LNCAP (cell line): ENCODE data around the gene LCK.
A peak's percentile ranks its signal among the peaks of the same experiment; 100 is the strongest.

Experiments used
- TF ChIP-seq, protein P1 (sequence below): fragments of 450-650 bp; IDR thresholded peaks from 2 replicates; pipeline ENCODE4 v1.5.1; 2017; ENCODE audit warnings: mild to moderate bottlenecking

LCK gene

DNA sequence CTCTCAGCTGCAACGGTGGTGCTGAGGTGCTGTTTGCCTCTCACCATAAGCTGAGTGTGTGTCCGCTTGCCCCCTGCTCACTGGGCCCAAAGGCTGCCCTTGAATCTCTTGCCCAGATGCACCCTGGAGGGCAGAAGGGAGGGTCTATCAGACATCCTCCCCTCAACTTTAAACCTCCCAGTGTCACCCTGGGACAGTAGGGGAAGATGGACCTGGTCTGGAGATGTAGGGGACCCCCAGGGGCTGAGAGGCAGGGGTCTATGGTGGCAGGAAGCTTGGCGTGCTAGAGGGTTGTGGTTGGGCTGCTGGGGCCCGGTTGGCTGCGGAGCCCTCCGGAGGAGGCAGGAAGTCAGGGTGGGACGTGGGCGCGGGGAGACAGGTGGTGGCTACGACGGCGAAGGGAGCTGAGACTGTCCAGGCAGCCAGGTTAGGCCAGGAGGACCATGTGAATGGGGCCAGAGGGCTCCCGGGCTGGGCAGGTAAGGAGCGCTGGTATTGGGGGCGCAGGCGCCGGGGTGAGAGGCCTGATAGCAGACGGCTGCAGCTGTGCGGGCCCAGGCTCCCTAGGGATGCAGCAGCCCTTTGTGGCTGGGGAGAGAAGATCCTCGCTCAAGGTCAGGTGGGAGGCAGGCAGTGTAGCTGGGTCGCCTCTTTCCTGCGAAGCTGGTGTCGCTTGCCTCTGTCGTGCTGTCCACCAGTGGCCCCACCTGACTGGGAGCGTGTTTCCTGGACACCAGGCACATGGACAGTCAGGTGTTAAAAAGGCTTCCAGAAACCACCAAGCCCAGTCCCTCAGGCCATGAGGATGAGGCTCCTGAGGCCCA, at the start of gene LCK:
Gene LCK (plus strand): TSS at position 373 of the 824 bp plus-strand sequence. CDS start 23,065 bp downstream, outside the sequence.
- TF ChIP-seq, protein P1, sequence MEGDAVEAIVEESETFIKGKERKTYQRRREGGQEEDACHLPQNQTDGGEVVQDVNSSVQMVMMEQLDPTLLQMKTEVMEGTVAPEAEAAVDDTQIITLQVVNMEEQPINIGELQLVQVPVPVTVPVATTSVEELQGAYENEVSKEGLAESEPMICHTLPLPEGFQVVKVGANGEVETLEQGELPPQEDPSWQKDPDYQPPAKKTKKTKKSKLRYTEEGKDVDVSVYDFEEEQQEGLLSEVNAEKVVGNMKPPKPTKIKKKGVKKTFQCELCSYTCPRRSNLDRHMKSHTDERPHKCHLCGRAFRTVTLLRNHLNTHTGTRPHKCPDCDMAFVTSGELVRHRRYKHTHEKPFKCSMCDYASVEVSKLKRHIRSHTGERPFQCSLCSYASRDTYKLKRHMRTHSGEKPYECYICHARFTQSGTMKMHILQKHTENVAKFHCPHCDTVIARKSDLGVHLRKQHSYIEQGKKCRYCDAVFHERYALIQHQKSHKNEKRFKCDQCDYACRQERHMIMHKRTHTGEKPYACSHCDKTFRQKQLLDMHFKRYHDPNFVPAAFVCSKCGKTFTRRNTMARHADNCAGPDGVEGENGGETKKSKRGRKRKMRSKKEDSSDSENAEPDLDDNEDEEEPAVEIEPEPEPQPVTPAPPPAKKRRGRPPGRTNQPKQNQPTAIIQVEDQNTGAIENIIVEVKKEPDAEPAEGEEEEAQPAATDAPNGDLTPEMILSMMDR, result no peak

DNA sequence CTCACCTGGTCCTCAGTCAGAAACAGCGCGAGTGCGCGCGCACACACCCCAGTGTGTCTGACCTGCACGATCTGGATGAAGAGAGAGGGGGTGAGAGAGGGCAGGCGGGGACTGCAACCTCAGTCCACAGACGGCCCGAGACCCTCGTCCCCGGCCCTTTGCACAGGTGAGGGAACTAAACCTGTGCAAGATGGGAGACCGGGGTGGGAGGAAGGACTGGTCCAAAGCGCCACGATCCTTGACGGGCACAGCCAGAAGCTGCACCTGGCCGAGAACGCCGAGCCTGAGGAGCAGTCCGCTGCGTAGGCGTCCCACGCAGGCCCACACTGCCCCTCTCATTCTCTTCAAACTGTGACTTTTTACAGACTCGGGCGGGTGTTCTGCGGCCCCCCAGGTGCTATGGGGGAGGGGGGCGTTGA, 46.1 kb upstream of the LCK start:
- TF ChIP-seq, protein P1, result no peak

DNA sequence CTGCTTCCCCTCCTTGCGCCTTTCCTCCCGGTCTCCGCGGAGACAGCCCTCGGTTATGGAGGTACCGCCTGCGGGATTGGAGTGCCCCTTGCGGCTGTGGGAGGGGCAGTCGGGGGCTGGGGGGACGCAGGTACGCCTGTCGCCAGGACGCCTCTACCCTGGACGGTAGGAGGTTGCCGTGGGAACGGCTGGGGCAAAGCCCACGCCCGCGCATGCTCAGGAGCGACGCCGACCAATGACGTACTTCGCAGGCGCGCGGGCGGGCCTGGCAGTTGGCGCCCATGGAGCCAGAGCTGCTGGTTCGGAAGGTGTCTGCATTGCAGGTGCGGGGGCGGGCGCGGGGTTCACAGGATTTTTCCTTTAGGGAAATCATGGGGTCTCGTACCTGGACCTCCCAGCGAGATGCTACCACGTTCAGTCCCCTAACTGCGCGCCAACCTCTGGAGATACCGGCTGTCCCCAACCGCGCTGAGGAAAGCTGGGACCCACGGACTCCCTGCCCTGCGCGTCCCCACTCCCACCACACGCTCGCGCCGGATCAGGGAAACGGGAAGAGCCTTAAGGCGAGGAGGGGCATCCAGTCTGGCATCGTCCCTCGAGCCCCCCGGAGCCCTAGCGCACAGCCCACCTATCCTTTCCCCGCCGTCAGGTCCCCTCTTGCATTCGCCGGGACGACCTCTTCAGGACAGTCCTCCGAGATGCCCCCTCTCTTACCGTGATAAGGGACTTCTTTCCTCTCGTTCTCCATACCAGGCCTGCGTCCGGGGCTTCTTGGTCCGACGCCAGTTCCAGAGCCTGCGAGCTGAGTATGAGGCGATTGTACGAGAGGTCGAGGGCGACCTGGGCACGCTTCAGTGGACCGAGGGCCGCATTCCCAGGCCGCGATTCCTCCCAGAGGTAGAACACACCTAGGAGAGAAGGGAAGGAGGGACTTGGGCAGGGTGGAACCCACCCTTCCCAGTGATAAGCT, 45.4 kb upstream of the LCK start, which contains the start of gene IQCC:
Gene IQCC (plus strand): TSS at position 271 of the 970 bp plus-strand sequence. CDS start 11 bp downstream, at position 282.
- TF ChIP-seq, protein P1, result no peak

DNA sequence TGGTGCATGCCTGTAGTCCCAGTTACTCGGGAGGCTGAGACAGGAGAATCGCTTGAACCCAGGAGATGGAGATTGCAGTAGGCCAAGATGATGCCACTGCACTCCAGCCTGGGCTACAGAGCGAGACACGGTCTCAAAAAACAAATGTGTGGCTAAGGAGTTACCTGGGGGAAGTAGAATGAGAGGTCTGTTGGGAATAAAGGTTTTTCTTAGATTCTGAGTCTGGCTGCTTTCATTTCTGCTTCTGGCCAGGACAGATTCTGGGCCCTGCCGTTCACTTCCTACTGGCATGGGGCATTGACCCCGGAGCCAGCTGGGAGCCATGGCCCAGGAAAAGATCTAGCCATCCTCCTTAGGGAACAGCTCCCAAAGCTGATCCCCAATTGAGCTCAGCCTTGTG, 42.6 kb upstream of the LCK start:
- TF ChIP-seq, protein P1, result no peak

DNA sequence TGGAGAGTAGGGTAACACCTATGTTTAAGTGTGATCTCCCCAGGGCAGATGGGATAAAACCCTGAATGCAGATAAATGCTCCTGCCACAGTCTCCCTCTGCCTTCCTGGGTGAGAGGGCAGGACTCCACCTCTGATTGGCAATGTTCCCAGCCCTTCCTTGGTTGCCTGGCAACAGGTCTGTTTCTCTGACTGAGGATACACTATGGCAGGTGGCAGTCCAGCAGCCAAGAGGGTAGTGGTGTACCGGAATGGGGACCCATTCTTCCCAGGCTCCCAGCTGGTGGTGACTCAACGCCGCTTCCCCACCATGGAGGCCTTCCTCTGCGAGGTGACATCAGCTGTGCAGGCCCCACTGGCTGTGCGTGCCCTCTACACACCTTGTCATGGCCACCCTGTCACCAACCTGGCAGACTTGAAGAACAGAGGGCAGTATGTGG, 42.2 kb upstream of the LCK start, which contains the start of gene DCDC2B:
Gene DCDC2B (plus strand): TSS at position 199 of the 438 bp plus-strand sequence. CDS start 5 bp downstream, at position 204.
- TF ChIP-seq, protein P1, result no peak

DNA sequence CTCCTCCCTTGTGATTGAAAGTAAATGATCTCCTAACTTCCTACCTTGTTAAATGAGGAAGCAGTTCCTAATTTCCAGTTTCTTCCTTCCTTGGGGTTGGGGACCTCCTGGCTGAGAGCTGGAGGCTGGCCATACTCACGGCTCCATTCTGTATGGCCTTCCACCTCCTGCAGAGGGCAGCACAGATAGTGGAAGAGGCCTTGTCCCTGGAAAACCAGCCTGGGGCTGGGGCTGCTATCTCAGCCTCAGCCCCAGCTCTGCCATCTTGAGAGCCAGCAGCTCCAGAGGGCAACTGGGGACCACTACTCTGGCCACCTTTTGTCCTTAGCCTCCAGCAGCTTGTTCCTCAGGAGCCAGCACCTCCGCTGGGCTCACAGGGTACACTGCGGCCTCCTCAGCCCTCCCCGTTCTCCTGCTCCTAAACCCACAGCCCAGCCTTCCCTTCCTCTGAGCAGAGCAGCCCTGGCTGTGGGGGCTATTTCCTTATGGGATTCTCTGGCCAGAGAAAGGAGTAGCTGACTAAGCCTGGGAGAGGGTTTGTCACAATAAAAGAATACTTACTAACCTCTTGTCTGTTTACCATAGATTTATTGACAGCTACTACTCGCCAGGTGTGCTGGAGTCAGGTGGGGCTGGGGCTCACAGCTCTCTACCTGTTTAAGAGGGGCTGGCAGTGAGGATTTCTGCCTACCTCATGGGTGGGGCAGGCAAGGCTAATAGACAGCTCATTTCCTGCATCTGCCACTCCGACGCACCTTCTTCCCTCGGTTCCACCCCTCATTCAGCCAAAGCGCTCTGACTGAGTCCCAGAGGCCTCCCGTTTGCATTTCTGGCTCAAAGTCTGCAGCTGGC, 35.2 kb upstream of the LCK start:
- TF ChIP-seq, protein P1, result peak; percentile 87
